SJCRH30 (cell line): Measurements from ENCODE around the gene MOB3B. TPM values are rescaled to one million over a fixed set of nuclear protein-coding genes. Genes with fewer than 3 reads are reported as not detected.

Source experiments
- DNase-seq, 2 experiments: peaks; one replicate each; pipeline ENCODE4 v3.0.0-alpha.2; 2015 to 2020
- H3K27ac ChIP-seq: fragments of 250-450 bp; sonication (Bioruptor Pico); 2 replicates; pipeline ENCODE4 v1.5.1; 2020; ENCODE audit warnings: mild to moderate bottlenecking, moderate library complexity
- H3K27me3 ChIP-seq: fragments of 250-450 bp; sonication (Bioruptor Pico); 2 replicates; pipeline ENCODE4 v1.5.1; 2020; ENCODE audit warnings: mild to moderate bottlenecking, moderate library complexity
- H3K36me3 ChIP-seq: fragments of 250-450 bp; sonication (Bioruptor Pico); 2 replicates; pipeline ENCODE4 v1.5.1; 2020; ENCODE audit warnings: mild to moderate bottlenecking, moderate library complexity
- H3K4me1 ChIP-seq: fragments of 250-450 bp; sonication (Bioruptor Pico); 2 replicates; pipeline ENCODE4 v1.5.1; 2020; ENCODE audit warnings: mild to moderate bottlenecking, moderate library complexity
- H3K4me3 ChIP-seq: fragments of 250-450 bp; sonication (Bioruptor Pico); 2 replicates; pipeline ENCODE4 v1.5.1; 2020; ENCODE audit warnings: mild to moderate bottlenecking, moderate library complexity
- H3K9me3 ChIP-seq: fragments of 250-450 bp; sonication (Bioruptor Pico); replicated peaks from 2 replicates; pipeline ENCODE4 v1.5.1; 2020; ENCODE audit warnings: mild to moderate bottlenecking, moderate library complexity
- total RNA-seq: library from RNA; depleted of rRNA; stranded (reverse); fragments of >200 nt; shearing (Covaris generic); gene quantifications from 2 replicates; pipeline ENCODE4 v1.2.3, GENCODE V29; 2014

MOB3B gene
- total RNA-seq, 1 experiment from 2014 or later, result 0.34 TPM

DNA sequence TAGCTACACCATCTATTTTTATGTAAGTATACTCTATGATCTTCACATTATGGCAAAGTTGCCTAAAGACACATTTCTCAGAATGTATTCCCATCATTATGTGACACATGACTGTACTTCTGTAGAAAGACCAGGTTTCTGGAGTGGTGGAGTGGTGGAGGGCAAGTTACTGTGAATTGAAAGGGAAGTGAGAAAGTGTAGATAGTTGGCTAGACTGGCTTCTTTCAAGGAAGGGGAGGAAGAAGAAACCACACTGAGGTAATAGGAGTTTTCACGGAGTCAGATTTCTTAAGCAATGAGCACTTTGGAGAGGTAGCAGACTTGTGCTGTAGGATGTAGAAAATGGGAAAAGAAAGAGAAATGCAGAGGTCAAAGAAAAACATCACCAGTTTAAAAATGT lies 181.7 kb downstream of the MOB3B start:
- no peak overlapping the region for H3K27ac ChIP-seq
- no peaks in the 10 kb centered on the region for H3K27me3 ChIP-seq
- no peaks in the 10 kb centered on the region for H3K9me3 ChIP-seq
- no peak for DNase-seq
- H3K36me3 ChIP-seq, result no peaks in the 10 kb centered on the region
- no peak overlapping the region for H3K4me3 ChIP-seq
- H3K4me1 ChIP-seq, result no peaks in the 10 kb centered on the region

GRCh38 chr9:27344776-27345175 lies 184.8 kb downstream of the MOB3B start:
- H3K4me3 ChIP-seq, result no peak overlapping the region
- H3K27ac ChIP-seq, result no peak overlapping the region
- H3K36me3 ChIP-seq, result no peaks in the 10 kb centered on the region
- H3K27me3 ChIP-seq, result no peaks in the 10 kb centered on the region
- H3K9me3 ChIP-seq, result no peaks in the 10 kb centered on the region
- H3K4me1 ChIP-seq, result no peaks in the 10 kb centered on the region
- no peak for DNase-seq

DNA sequence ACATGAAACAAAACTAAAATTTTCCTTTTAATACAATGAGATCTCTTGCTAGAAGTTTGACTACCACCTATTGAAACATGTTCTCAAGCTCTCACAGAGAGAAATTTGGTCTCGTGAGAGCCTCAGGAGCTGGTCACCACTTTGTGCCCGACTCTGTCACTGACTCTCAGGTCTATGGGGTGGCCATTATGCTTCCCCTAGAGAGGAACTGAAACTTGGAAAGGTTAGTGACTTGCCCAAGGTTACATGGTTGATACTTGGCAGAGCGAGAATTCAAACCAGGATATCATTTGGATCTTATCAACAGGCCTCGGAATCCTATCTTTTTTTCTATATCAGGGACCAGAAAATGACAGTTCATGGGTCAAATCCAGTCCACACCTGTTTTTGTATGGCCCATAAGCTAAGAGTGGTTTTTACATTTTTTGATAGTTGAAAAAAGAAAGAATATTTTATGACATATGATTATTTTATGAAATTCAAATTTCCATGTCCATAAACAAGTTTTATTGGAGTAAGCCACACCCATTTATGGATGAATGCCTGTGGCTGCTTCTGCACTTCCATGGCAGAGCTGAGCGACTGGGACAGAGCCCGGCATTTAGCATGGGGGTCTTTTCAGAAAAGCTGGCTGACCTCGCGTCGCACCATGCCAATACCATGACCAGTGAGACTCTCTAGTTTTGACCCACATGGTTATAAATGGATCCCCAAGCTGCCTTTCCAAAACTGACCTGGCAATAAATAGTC lies 187.9 kb downstream of the MOB3B start:
- Histone ChIP-seq H3K9me3 (no peaks in the 10 kb centered on the region), H3K4me3 (no peak overlapping the region), H3K36me3 (no peaks in the 10 kb centered on the region), H3K27me3 (no peaks in the 10 kb centered on the region), H3K4me1 (no peaks in the 10 kb centered on the region), H3K27ac (no peak overlapping the region)
- DNase-seq, result no peak

GRCh38 chr9:27340961-27341511 lies 188.6 kb downstream of the MOB3B start:
- H3K27ac ChIP-seq, result no peak overlapping the region

GRCh38 chr9:27340285-27340674 lies 189.3 kb downstream of the MOB3B start:
- no peak overlapping the region for H3K4me3 ChIP-seq
- DNase-seq, result no peak
- H3K4me1 ChIP-seq, result no peaks in the 10 kb centered on the region
- no peaks in the 10 kb centered on the region for H3K36me3 ChIP-seq
- H3K9me3 ChIP-seq, result no peaks in the 10 kb centered on the region
- H3K27me3 ChIP-seq, result no peaks in the 10 kb centered on the region
- H3K27ac ChIP-seq, result no peak overlapping the region

More at GRCh38 chr9:27340961-27341511, 188.6 kb downstream of the MOB3B start:
- no peak for DNase-seq
- no peaks in the 10 kb centered on the region for H3K9me3 ChIP-seq
- no peaks in the 10 kb centered on the region for H3K36me3 ChIP-seq
- no peaks in the 10 kb centered on the region for H3K4me1 ChIP-seq
- H3K4me3 ChIP-seq, result no peak overlapping the region
- H3K27me3 ChIP-seq, result no peaks in the 10 kb centered on the region

- Histone ChIP-seq H3K4me3 (no peak overlapping the region), H3K4me1 (no peaks in the 10 kb centered on the region), H3K9me3 (no peaks in the 10 kb centered on the region), H3K36me3 (no peaks in the 10 kb centered on the region), H3K27ac (no peak overlapping the region), H3K27me3 (no peaks in the 10 kb centered on the region)
- no peak for DNase-seq
These were observed 189.8 kb downstream of the MOB3B start for GRCh38 chr9:27339661-27340284.

- no peak overlapping the region for H3K4me3 ChIP-seq
- H3K27me3 ChIP-seq, result no peaks in the 10 kb centered on the region
- no peaks in the 10 kb centered on the region for H3K9me3 ChIP-seq
- H3K4me1 ChIP-seq, result no peaks in the 10 kb centered on the region
- DNase-seq, result peak; percentile 12 to 35
- H3K27ac ChIP-seq, result no peak overlapping the region
- H3K36me3 ChIP-seq, result no peaks in the 10 kb centered on the region
These were observed 191.1 kb downstream of the MOB3B start for GRCh38 chr9:27338527-27338903.

- H3K4me3 ChIP-seq, result no peak overlapping the region
- H3K27ac ChIP-seq, result no peak overlapping the region
These were observed 191.6 kb downstream of the MOB3B start for GRCh38 chr9:27337833-27338526.

GRCh38 chr9:27337236-27337635 lies 192.4 kb downstream of the MOB3B start:
- DNase-seq, result no peak
- Histone ChIP-seq H3K36me3 (no peaks in the 10 kb centered on the region), H3K9me3 (no peaks in the 10 kb centered on the region), H3K4me3 (no peak overlapping the region), H3K27me3 (no peaks in the 10 kb centered on the region), H3K4me1 (no peaks in the 10 kb centered on the region), H3K27ac (no peak overlapping the region)

More at GRCh38 chr9:27337833-27338526, 191.6 kb downstream of the MOB3B start:
- Histone ChIP-seq H3K9me3 (no peaks in the 10 kb centered on the region), H3K27me3 (no peaks in the 10 kb centered on the region), H3K36me3 (no peaks in the 10 kb centered on the region), H3K4me1 (no peaks in the 10 kb centered on the region)
- DNase-seq, result no peak

DNA sequence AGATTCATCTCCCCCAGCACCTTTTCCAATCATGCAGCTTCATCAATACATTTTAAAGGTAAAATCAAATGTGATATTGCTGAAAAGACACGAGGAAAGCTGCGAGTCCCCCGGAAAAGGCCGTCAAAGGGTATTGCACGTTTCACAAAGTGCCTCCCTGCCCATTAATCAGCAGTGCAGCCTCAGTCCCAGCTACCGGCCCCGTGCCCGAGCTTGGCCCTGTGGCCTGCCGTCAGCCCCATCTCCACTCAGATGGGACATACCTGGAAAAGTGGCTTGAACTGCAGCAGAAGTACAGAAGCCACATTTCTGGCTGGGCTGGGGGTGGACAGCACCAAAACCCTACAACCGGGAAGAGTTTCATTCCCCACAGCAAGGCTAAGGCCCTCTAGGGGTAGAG lies 192.8 kb downstream of the MOB3B start:
- Histone ChIP-seq H3K27ac (no peak overlapping the region), H3K9me3 (no peaks in the 10 kb centered on the region), H3K27me3 (no peaks in the 10 kb centered on the region), H3K36me3 (no peaks in the 10 kb centered on the region), H3K4me1 (no peaks in the 10 kb centered on the region), H3K4me3 (no peak overlapping the region)
- no peak for DNase-seq

GRCh38 chr9:27336126-27336525 lies 193.5 kb downstream of the MOB3B start:
- Histone ChIP-seq H3K4me1 (no peaks in the 10 kb centered on the region), H3K27ac (no peak overlapping the region), H3K9me3 (no peaks in the 10 kb centered on the region), H3K27me3 (no peaks in the 10 kb centered on the region), H3K36me3 (no peaks in the 10 kb centered on the region), H3K4me3 (no peak overlapping the region)
- no peak for DNase-seq

DNA sequence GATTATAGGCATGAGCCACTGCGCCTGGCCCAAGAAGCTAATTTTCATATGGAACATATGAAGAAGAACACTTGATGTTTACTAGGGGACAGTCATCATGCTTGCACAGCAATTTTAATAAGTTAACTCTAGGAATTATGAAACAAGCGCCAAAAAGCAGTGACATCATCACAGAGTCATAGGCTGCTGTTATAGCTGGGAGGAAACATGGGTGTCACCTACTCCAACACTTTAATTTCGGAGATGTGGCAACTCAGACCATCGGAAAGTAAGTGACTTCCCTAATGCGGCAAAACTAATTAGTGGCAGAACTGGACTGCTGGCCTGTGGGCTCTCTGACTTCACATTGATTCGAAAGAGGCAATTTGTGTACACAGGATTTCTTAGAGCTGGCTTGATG lies 194.5 kb downstream of the MOB3B start:
- Histone ChIP-seq H3K9me3 (no peaks in the 10 kb centered on the region), H3K36me3 (no peaks in the 10 kb centered on the region), H3K27me3 (no peaks in the 10 kb centered on the region), H3K4me3 (no peak overlapping the region), H3K4me1 (no peaks in the 10 kb centered on the region), H3K27ac (no peak overlapping the region)
- DNase-seq, result no peak

DNA sequence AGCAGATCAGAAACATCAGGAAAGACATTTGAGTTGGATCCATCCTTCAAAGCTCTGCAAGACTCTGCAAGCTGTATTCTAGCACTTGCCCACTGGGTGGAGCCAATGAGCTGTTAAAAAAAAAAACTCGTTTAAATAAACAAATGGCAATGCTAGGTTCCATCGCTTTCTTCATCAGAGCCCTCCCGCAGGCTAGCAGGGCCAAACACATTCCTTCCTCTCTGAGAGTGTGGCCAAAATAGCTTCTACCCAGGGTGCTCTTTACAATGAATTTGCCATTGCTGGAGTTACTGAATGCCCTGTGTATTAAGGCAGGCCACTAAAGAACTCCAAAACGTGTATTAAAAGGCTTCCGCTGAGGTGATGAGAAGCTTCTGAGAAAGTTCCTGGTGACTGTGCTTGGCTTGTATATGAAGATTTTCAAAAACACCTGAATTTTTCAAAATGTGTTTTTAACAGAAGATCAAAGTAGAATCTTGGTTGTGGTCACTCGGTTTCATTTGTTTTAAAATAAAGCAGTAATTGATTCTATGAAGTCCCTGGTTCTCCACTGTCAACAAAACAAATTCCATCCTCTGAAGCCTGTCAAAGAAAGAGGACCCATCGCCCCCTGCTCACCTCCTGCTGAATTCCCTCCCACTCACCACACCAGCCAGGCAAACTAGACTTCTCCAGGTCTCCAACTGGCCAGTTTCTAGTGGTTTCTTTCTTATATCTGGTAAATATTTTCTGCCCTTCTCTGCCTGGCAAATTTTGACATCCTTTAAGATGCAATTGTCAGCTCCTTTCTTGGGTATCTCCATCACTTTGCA lies 196.2 kb downstream of the MOB3B start:
- H3K4me3 ChIP-seq, result no peak overlapping the region
- no peak overlapping the region for H3K27ac ChIP-seq
- H3K9me3 ChIP-seq, result no peaks in the 10 kb centered on the region
- peak; percentile 28 to 76 for DNase-seq
- no peaks in the 10 kb centered on the region for H3K27me3 ChIP-seq
- H3K36me3 ChIP-seq, result no peaks in the 10 kb centered on the region
- no peaks in the 10 kb centered on the region for H3K4me1 ChIP-seq

DNA sequence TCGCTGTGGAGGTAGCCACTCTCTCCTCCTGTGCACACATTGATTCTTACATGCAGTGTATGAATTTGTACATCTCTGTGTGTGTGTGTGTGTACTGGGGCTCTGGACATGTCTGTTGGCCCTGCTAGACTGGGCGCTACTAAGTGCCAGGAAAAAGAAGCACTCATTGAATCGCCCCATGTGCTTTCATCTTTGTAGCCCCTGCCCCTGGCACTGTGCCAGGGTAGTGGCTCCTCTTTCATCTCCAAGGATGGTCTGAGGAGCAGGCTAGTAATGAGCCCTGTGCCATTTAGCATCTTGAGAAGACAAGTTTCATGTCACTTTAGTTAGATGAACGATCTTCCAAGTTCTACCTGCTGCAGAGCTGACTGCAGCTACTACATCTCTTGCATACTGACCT lies 198.2 kb downstream of the MOB3B start:
- H3K27ac ChIP-seq, result no peak overlapping the region
- H3K9me3 ChIP-seq, result no peaks in the 10 kb centered on the region
- H3K4me1 ChIP-seq, result no peaks in the 10 kb centered on the region
- H3K27me3 ChIP-seq, result no peaks in the 10 kb centered on the region
- DNase-seq, result no peak
- H3K36me3 ChIP-seq, result no peaks in the 10 kb centered on the region
- no peak overlapping the region for H3K4me3 ChIP-seq
